HEK293 (cell line): ENCODE measurements around the gene DENND1C.

Experiments
- CTCF ChIA-PET: fragments of 350-600 bp; formaldehyde crosslinking; extraction: SDS; loops from one replicate; lab custom pipeline; 2021; ENCODE audit warnings: antibody characterized with exemption; lab: Yijun Ruan, JAX
- POLR2A ChIA-PET: fragments of 300-600 bp; formaldehyde crosslinking; extraction: SDS; loops from one replicate; lab custom pipeline; 2020; ENCODE audit warnings: antibody characterized with exemption, inconsistent platforms; lab: Yijun Ruan, JAX
- H3K27ac ChIP-seq: fragments of 200-500 bp; sonication (Bioruptor generic); 2 replicates; pipeline ENCODE4 v1.5.1; 2014; ENCODE audit warnings: low read depth, low read length, control low read depth, inconsistent platforms; ENCODE audit errors: extremely low read depth
- H3K36me3 ChIP-seq, 2 experiments: fragments of 200-500 bp in 1 of 2; sonication (Bioruptor generic) in 1 of 2; 1 replicate in 1 of 2; 2 replicates in 1 of 2; pipeline ENCODE4 v1.5.1; 2014 to 2017; ENCODE audit warnings: inconsistent platforms in 2 of 2, low read length in 2 of 2; ENCODE audit not compliant: control insufficient read depth in 2 of 2, insufficient read depth in 1 of 2
- H3K4me1 ChIP-seq: fragments of 200-500 bp; sonication (Bioruptor generic); 2 replicates; pipeline ENCODE4 v1.5.1; 2014; ENCODE audit warnings: mild to moderate bottlenecking, low read length, inconsistent platforms; ENCODE audit not compliant: control insufficient read depth, insufficient read depth
- H3K4me3 ChIP-seq: 2 replicates; pipeline ENCODE4 v1.5.1; 2011; ENCODE audit warnings: low read depth, mild to moderate bottlenecking, control low read depth, low read length, moderate library complexity
- H3K9me3 ChIP-seq: fragments of 200-500 bp; sonication (Bioruptor generic); 2 replicates; pipeline ENCODE4 v1.5.1; 2014; ENCODE audit warnings: low read depth, low read length, inconsistent platforms; ENCODE audit not compliant: control insufficient read depth, insufficient read depth
- BCL11A ChIP-seq: fragments of 450-650 bp; formaldehyde crosslinking; IDR thresholded peaks from 2 replicates; pipeline ENCODE4 v1.5.1; 2016; ENCODE audit warnings: low read depth, missing biosample characterization, missing genetic modification characterization
- EGR2 ChIP-seq: fragments of 450-650 bp; formaldehyde crosslinking; IDR thresholded peaks from 2 replicates; pipeline ENCODE4 v1.5.1; 2016; ENCODE audit warnings: low read depth, missing biosample characterization, missing genetic modification characterization
- WT1 ChIP-seq: fragments of 450-650 bp; formaldehyde crosslinking; IDR thresholded peaks from 2 replicates; pipeline ENCODE4 v1.5.1; 2016; ENCODE audit warnings: missing biosample characterization, missing genetic modification characterization
- ZBTB7A ChIP-seq: fragments of 450-650 bp; formaldehyde crosslinking; IDR thresholded peaks from 2 replicates; pipeline ENCODE4 v1.5.1; 2016; ENCODE audit warnings: low read depth, missing biosample characterization, missing genetic modification characterization
- ZFHX2 ChIP-seq: fragments of 450-650 bp; formaldehyde crosslinking; conservative IDR thresholded peaks from 2 replicates; pipeline ENCODE4 v1.5.1; 2016; ENCODE audit warnings: missing biosample characterization, missing genetic modification characterization
- ZIC2 ChIP-seq: fragments of 450-650 bp; formaldehyde crosslinking; IDR thresholded peaks from 2 replicates; pipeline ENCODE4 v1.5.1; 2016; ENCODE audit warnings: missing biosample characterization, missing genetic modification characterization
- ZNF24 ChIP-seq: fragments of 450-650 bp; formaldehyde crosslinking; IDR thresholded peaks from 2 replicates; pipeline ENCODE4 v1.5.1; 2016; ENCODE audit warnings: missing biosample characterization, missing genetic modification characterization
- ZNF341 ChIP-seq: fragments of 450-650 bp; formaldehyde crosslinking; IDR thresholded peaks from 2 replicates; pipeline ENCODE4; 2016; ENCODE audit warnings: low read depth, missing biosample characterization, missing genetic modification characterization
- ZNF664 ChIP-seq: fragments of 450-650 bp; formaldehyde crosslinking; IDR thresholded peaks from 2 replicates; pipeline ENCODE4 v1.5.1; 2016; ENCODE audit warnings: missing biosample characterization, missing genetic modification characterization
- ZNF677 ChIP-seq: fragments of 450-650 bp; IDR thresholded peaks from 2 replicates; pipeline ENCODE4 v1.5.0; 2018; ENCODE audit warnings: missing biosample characterization, mild to moderate bottlenecking, missing genetic modification characterization, moderate library complexity
- ZNF768 ChIP-seq: fragments of 450-650 bp; formaldehyde crosslinking; IDR thresholded peaks from 2 replicates; pipeline ENCODE4 v1.5.1; 2018; ENCODE audit warnings: missing biosample characterization, mild to moderate bottlenecking, missing genetic modification characterization
- ZNF776 ChIP-seq: fragments of 450-650 bp; formaldehyde crosslinking; IDR thresholded peaks from 2 replicates; pipeline ENCODE4 v1.5.0; 2017; ENCODE audit warnings: missing biosample characterization, missing genetic modification characterization, borderline replicate concordance
- ZNF777 ChIP-seq: fragments of 450-650 bp; formaldehyde crosslinking; IDR thresholded peaks from 2 replicates; pipeline ENCODE4 v1.5.1; 2017; ENCODE audit warnings: missing biosample characterization, missing genetic modification characterization, borderline replicate concordance
- ZSCAN16 ChIP-seq: fragments of 450-650 bp; formaldehyde crosslinking; IDR thresholded peaks from 2 replicates; pipeline ENCODE4 v1.5.1; 2016; ENCODE audit warnings: missing biosample characterization, missing genetic modification characterization
- ZSCAN18 ChIP-seq: fragments of 450-650 bp; formaldehyde crosslinking; IDR thresholded peaks from 2 replicates; pipeline ENCODE4 v1.5.1; 2016; ENCODE audit warnings: missing biosample characterization, missing genetic modification characterization
- TF ChIP-seq, protein P1 (sequence below): fragments of 450-650 bp; formaldehyde crosslinking; IDR thresholded peaks from 2 replicates; pipeline ENCODE4 v1.5.1; 2016; ENCODE audit warnings: missing biosample characterization, missing genetic modification characterization, low read depth
- TF ChIP-seq, protein P2 (sequence below): fragments of 450-650 bp; formaldehyde crosslinking; IDR thresholded peaks from 2 replicates; pipeline ENCODE4 v1.5.1; 2017; ENCODE audit warnings: missing biosample characterization, mild to moderate bottlenecking, missing genetic modification characterization, moderate library complexity

The DENND1C gene

DNA sequence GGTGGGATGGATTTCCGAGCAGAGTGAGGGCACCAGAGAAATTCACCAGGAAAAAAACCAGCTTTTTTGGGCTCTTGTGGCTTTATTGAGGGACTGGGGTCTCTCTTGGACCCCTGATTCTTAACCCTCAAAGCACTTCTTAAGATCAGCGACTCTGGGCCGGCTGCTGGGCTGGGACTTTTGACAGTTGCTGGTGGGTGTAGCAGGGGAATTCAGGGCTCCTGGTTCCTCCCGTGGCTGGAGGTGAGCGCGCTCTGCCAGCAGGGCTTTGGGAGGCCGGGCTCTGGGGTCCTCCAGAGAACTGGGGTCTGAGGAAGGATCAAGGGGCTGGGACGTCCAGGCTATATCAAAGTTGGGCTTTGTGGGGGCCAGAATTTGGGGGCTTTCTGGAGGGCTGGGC, 14.2 kb downstream of the DENND1C start (continued):
- TF ChIP-seq, protein P1, sequence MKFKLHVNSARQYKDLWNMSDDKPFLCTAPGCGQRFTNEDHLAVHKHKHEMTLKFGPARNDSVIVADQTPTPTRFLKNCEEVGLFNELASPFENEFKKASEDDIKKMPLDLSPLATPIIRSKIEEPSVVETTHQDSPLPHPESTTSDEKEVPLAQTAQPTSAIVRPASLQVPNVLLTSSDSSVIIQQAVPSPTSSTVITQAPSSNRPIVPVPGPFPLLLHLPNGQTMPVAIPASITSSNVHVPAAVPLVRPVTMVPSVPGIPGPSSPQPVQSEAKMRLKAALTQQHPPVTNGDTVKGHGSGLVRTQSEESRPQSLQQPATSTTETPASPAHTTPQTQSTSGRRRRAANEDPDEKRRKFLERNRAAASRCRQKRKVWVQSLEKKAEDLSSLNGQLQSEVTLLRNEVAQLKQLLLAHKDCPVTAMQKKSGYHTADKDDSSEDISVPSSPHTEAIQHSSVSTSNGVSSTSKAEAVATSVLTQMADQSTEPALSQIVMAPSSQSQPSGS (tag by site-specific recombination): no peak
- no peak for TF ChIP-seq ZBTB7A (tag by site-specific recombination)

GRCh38 chr19:6466526-6467248, 14.9 kb downstream of the DENND1C start:
- no peaks in the 10 kb centered on the region for H3K9me3 ChIP-seq
- H3K27ac ChIP-seq: no peak overlapping the region
- ChIA-PET CTCF (interaction anchor here (0.7 kb wide), 1 partner anchor 10 kb away, joined by 3 read pairs; no protein-coding TSS in a partner anchor), POLR2A (interaction anchor here (0.8 to 1.4 kb wide), 2 partner anchors 10 to 19 kb away, joined by 5 to 9 read pairs; no protein-coding TSS in a partner anchor)
- no peak overlapping the region for H3K4me3 ChIP-seq
- TF ChIP-seq ZNF777 (tag by site-specific recombination) (no peak), WT1 (tag by site-specific recombination) (no peak), ZNF768 (tag by site-specific recombination) (0 out of 2 replicates have a peak, but pooled peaks have one; percentile 61), ZSCAN16 (no peak), ZNF677 (tag by site-specific recombination) (no peak), ZNF776 (no peak), ZIC2 (no peak), ZSCAN18 (tag by site-specific recombination) (no peak), ZNF664 (tag by site-specific recombination) (peak; percentile 83), ZNF24 (tag by site-specific recombination) (no peak)
- TF ChIP-seq, protein P1 (tag by site-specific recombination): no peak
- TF ChIP-seq, protein P2, sequence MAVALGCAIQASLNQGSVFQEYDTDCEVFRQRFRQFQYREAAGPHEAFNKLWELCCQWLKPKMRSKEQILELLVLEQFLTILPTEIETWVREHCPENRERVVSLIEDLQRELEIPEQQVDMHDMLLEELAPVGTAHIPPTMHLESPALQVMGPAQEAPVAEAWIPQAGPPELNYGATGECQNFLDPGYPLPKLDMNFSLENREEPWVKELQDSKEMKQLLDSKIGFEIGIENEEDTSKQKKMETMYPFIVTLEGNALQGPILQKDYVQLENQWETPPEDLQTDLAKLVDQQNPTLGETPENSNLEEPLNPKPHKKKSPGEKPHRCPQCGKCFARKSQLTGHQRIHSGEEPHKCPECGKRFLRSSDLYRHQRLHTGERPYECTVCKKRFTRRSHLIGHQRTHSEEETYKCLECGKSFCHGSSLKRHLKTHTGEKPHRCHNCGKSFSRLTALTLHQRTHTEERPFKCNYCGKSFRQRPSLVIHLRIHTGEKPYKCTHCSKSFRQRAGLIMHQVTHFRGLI: no peak
- no peaks in the 10 kb centered on the region for H3K36me3 ChIP-seq
- no peaks in the 10 kb centered on the region for H3K4me1 ChIP-seq

GRCh38 chr19:6465663-6466062, 15.9 kb downstream of the DENND1C start:
- ChIA-PET POLR2A (interaction anchor here (1.1 kb wide), 1 partner anchor 41 kb away, joined by 3 read pairs; the partner anchor contains the start of gene KHSRP), CTCF (no interaction called here)
- no peaks in the 10 kb centered on the region for H3K4me1 ChIP-seq
- no peaks in the 10 kb centered on the region for H3K36me3 ChIP-seq
- H3K27ac ChIP-seq: no peak overlapping the region
- no peaks in the 10 kb centered on the region for H3K9me3 ChIP-seq
- TF ChIP-seq ZFHX2 (tag by site-specific recombination) (peak; percentile 69), ZBTB7A (tag by site-specific recombination) (no peak), EGR2 (peak; percentile 84), ZNF341 (tag by site-specific recombination) (no peak), BCL11A (no peak)
- H3K4me3 ChIP-seq: no peak overlapping the region
